K562 (cell line): ENCODE results near the gene ATL1. TPM values are rescaled to one million over a fixed set of nuclear protein-coding genes. Genes with fewer than 3 reads are reported as not detected.

Experiments used
- ARID3B ChIP-seq: fragments of 250-450 bp; sonication (Bioruptor Pico); IDR thresholded peaks from 2 replicates; pipeline ENCODE4 v1.4.0; 2020; ENCODE audit warnings: borderline replicate concordance
- E2F4 ChIP-seq: sonication (generic); formaldehyde crosslinking; IDR thresholded peaks from 2 replicates; pipeline ENCODE4 v1.8.0; 2022; ENCODE audit warnings: mild to moderate bottlenecking, low read depth, missing genetic modification reagents
- EWSR1 ChIP-seq: fragments of 450-650 bp; IDR thresholded peaks from 2 replicates; pipeline ENCODE4 v1.6.1; 2018; ENCODE audit warnings: borderline replicate concordance, mild to moderate bottlenecking, low read depth, moderate library complexity; ENCODE audit not compliant: partially characterized antibody
- MAFF ChIP-seq: IDR thresholded peaks from 2 replicates; pipeline ENCODE4 v1.6.1; 2012; ENCODE audit warnings: low read length, improper control_type of control experiment
- MLLT1 ChIP-seq, 2 experiments: fragments of 450-650 bp; IDR thresholded peaks; 2 replicates each; pipeline ENCODE4 v1.6.1; 2016
- PHB2 ChIP-seq: fragments of 450-650 bp; IDR thresholded peaks from 2 replicates; pipeline ENCODE4 v1.6.1; 2017; ENCODE audit warnings: low read depth
- SIRT6 ChIP-seq: IDR thresholded peaks from one replicate; pipeline ENCODE4 v1.6.1; 2012; ENCODE audit warnings: low read depth, mild to moderate bottlenecking, control low read depth, inconsistent platforms, low read length, moderate library complexity
- TCF7 ChIP-seq: sonication (generic); IDR thresholded peaks from 2 replicates; pipeline ENCODE4 v1.6.1; 2016; ENCODE audit warnings: antibody characterized with exemption, borderline replicate concordance
- ZNF311 ChIP-seq: fragments of 250-450 bp; sonication (Bioruptor Pico); IDR thresholded peaks from 2 replicates; pipeline ENCODE4 v1.4.0; 2020; ENCODE audit warnings: mild to moderate bottlenecking, moderate library complexity
- ZNF551 ChIP-seq: fragments of 250-450 bp; sonication (Bioruptor Pico); IDR thresholded peaks from 2 replicates; pipeline ENCODE4 v1.5.0; 2021; ENCODE audit warnings: mild to moderate bottlenecking, moderate library complexity
- polyA plus RNA-seq, 8 experiments: library from polyadenylated mRNA; depleted of rRNA in 4 of 8; stranded (reverse) in 5 of 8; unstranded in 3 of 8; fragments of >200 nt; fragmentation: Nextera tagmentation in 2 of 8; fragmentation: Illumina TruSeq in 1 of 8; extraction: Ambion mirVana in 2 of 8; extraction: Trizol in 1 of 8; gene quantifications; 2 replicates each; pipeline versions ENCODE4 v1.2.1 to v1.2.3, GENCODE V29; 2011 to 2014; ENCODE audit warnings: inconsistent platforms in 1 of 8, missing spikeins in 1 of 8
- small RNA-seq: library from RNA; depleted of rRNA; stranded (forward); fragments of <200 nt; gene quantifications from one replicate; pipeline ENCODE3, GENCODE V24; 2014
- total RNA-seq, 7 experiments: library from RNA; depleted of rRNA in 6 of 7; stranded (reverse); fragments of >200 nt in 6 of 7; fragmentation: Illumina TruSeq in 2 of 7; extraction: Trizol in 2 of 7; gene quantifications; 2 replicates each; pipeline versions ENCODE4 v1.2.1 to v1.2.3, GENCODE V29; 2011 to 2021; ENCODE audit warnings: low replicate concordance in 1 of 7

ATL1 gene
- total and polyA plus RNA-seq, 9 of the 15 experiments (the other 6 are each of a cell fraction or from before 2014, with no cell fraction given) = 0.04 to 0.16 (median 0.07) TPM; not detected in 4

- TF ChIP-seq ARID3B (CRISPR knock-in tag) (no peak), MAFF (no peak), TCF7 (no peak), E2F4 (CRISPR knock-in tag) (no peak), SIRT6 (no peak), PHB2 (no peak), MLLT1 (IDR thresholded peaks at IDR 0.05) (no peak), ZNF311 (no peak), EWSR1 (no peak), ZNF551 (CRISPR knock-in tag) (no peak)
These were observed 119.7 kb downstream of the ATL1 start (continued) for GRCh38 chr14:50679674-50680073.

Small RNA genes within 50 kb of the gene (small RNA-seq; reads per million reads assigned to genes)
- gene RN7SL452P = not detected
- gene SNRPGP1 = not detected

Other genes starting within 250 kb of the ATL1 start
- 14.4 and 16.1 TPM in 2 replicates for gene L2HGDH, start 247.9 kb upstream of the ATL1 start, total RNA-seq (2014; rRNA removed)
- gene L2HGDH, start 247.9 kb upstream of the ATL1 start, total RNA-seq (2014; rRNA removed; fragmentation: Illumina TruSeq; extraction: Trizol) = 10.5 TPM in 2 replicates
- 8.8 and 9.3 TPM in 2 replicates for gene L2HGDH, start 247.9 kb upstream of the ATL1 start, total RNA-seq (2015; rRNA removed; fragmentation: Illumina TruSeq; extraction: Trizol)
- 10.3 and 12.7 TPM in 2 replicates for gene L2HGDH, start 247.9 kb upstream of the ATL1 start, total RNA-seq (2021)
- gene L2HGDH, start 247.9 kb upstream of the ATL1 start, polyA plus RNA-seq (2011; rRNA removed) = 9.4 and 11.1 TPM in 2 replicates
- 10.1 TPM in 2 replicates for gene L2HGDH, start 247.9 kb upstream of the ATL1 start, polyA plus RNA-seq (2014; fragmentation: Illumina TruSeq; extraction: Trizol)
- gene L2HGDH, start 247.9 kb upstream of the ATL1 start, polyA plus RNA-seq (2014; fragmentation: Nextera tagmentation; extraction: Ambion mirVana) = 1 to 10 TPM; 1.7 to 2.1 TPM
- gene L2HGDH, start 247.9 kb upstream of the ATL1 start, polyA plus RNA-seq (2014; rRNA removed) = 11.8 and 12.0 TPM in 2 replicates
- gene DMAC2L, start 247.8 kb upstream of the ATL1 start, total RNA-seq (2014; rRNA removed) = 3.2 and 4.0 TPM in 2 replicates
- gene DMAC2L, start 247.8 kb upstream of the ATL1 start, total RNA-seq (2014; rRNA removed; fragmentation: Illumina TruSeq; extraction: Trizol) = 9.3 and 10.4 TPM in 2 replicates
- gene DMAC2L, start 247.8 kb upstream of the ATL1 start, total RNA-seq (2015; rRNA removed; fragmentation: Illumina TruSeq; extraction: Trizol) = 5.4 and 6.1 TPM in 2 replicates
- 9.2 and 9.9 TPM in 2 replicates for gene DMAC2L, start 247.8 kb upstream of the ATL1 start, total RNA-seq (2021)
- 14.6 and 15.4 TPM in 2 replicates for gene DMAC2L, start 247.8 kb upstream of the ATL1 start, polyA plus RNA-seq (2011; rRNA removed)
- gene DMAC2L, start 247.8 kb upstream of the ATL1 start, polyA plus RNA-seq (2014; fragmentation: Illumina TruSeq; extraction: Trizol) = 6.7 and 6.9 TPM in 2 replicates
- 10 to 100 TPM; 37.1 to 37.2 TPM for gene DMAC2L, start 247.8 kb upstream of the ATL1 start, polyA plus RNA-seq (2014; fragmentation: Nextera tagmentation; extraction: Ambion mirVana)
- gene DMAC2L, start 247.8 kb upstream of the ATL1 start, polyA plus RNA-seq (2014; rRNA removed) = 12.5 and 12.6 TPM in 2 replicates
- gene CDKL1, start 163.3 kb upstream of the ATL1 start, total RNA-seq (2014; rRNA removed) = 11.1 and 18.1 TPM in 2 replicates
- gene CDKL1, start 163.3 kb upstream of the ATL1 start, total RNA-seq (2014; rRNA removed; fragmentation: Illumina TruSeq; extraction: Trizol) = 6.2 and 8.5 TPM in 2 replicates
- gene CDKL1, start 163.3 kb upstream of the ATL1 start, total RNA-seq (2015; rRNA removed; fragmentation: Illumina TruSeq; extraction: Trizol) = 9.0 and 10.7 TPM in 2 replicates
- gene CDKL1, start 163.3 kb upstream of the ATL1 start, total RNA-seq (2021) = 7.3 and 7.5 TPM in 2 replicates
- gene CDKL1, start 163.3 kb upstream of the ATL1 start, polyA plus RNA-seq (2011; rRNA removed) = 9.3 and 11.5 TPM in 2 replicates
- 3.7 and 35.0 TPM in 2 replicates for gene CDKL1, start 163.3 kb upstream of the ATL1 start, polyA plus RNA-seq (2014; fragmentation: Illumina TruSeq; extraction: Trizol)
- gene CDKL1, start 163.3 kb upstream of the ATL1 start, polyA plus RNA-seq (2014; fragmentation: Nextera tagmentation; extraction: Ambion mirVana) = 1 to 10 TPM; 2.3 to 4.8 TPM
- gene CDKL1, start 163.3 kb upstream of the ATL1 start, polyA plus RNA-seq (2014; rRNA removed) = 4.4 and 6.9 TPM in 2 replicates
- 29.4 and 39.5 TPM in 2 replicates for gene MAP4K5, start 27.6 kb upstream of the ATL1 start, total RNA-seq (2014; rRNA removed)
- 18.0 and 18.4 TPM in 2 replicates for gene MAP4K5, start 27.6 kb upstream of the ATL1 start, total RNA-seq (2014; rRNA removed; fragmentation: Illumina TruSeq; extraction: Trizol)
- 17.2 and 18.1 TPM in 2 replicates for gene MAP4K5, start 27.6 kb upstream of the ATL1 start, total RNA-seq (2015; rRNA removed; fragmentation: Illumina TruSeq; extraction: Trizol)
- gene MAP4K5, start 27.6 kb upstream of the ATL1 start, total RNA-seq (2021) = 23.9 and 24.7 TPM in 2 replicates
- gene MAP4K5, start 27.6 kb upstream of the ATL1 start, polyA plus RNA-seq (2011; rRNA removed) = 12.2 and 14.4 TPM in 2 replicates
- 15.2 and 18.0 TPM in 2 replicates for gene MAP4K5, start 27.6 kb upstream of the ATL1 start, polyA plus RNA-seq (2014; fragmentation: Illumina TruSeq; extraction: Trizol)
- gene MAP4K5, start 27.6 kb upstream of the ATL1 start, polyA plus RNA-seq (2014; fragmentation: Nextera tagmentation; extraction: Ambion mirVana) = 1 to 10 TPM; 5.9 TPM
- gene MAP4K5, start 27.6 kb upstream of the ATL1 start, polyA plus RNA-seq (2014; rRNA removed) = 25.8 and 28.0 TPM in 2 replicates
- 14.8 and 17.6 TPM in 2 replicates for gene SAV1, start 108.2 kb downstream of the ATL1 start, total RNA-seq (2014; rRNA removed)
- gene SAV1, start 108.2 kb downstream of the ATL1 start, total RNA-seq (2014; rRNA removed; fragmentation: Illumina TruSeq; extraction: Trizol) = 17.5 and 20.7 TPM in 2 replicates
- 11.5 and 13.4 TPM in 2 replicates for gene SAV1, start 108.2 kb downstream of the ATL1 start, total RNA-seq (2015; rRNA removed; fragmentation: Illumina TruSeq; extraction: Trizol)
- gene SAV1, start 108.2 kb downstream of the ATL1 start, total RNA-seq (2021) = 16.4 and 17.6 TPM in 2 replicates
- gene SAV1, start 108.2 kb downstream of the ATL1 start, polyA plus RNA-seq (2011; rRNA removed) = 9.6 and 16.1 TPM in 2 replicates
- 13.9 and 18.1 TPM in 2 replicates for gene SAV1, start 108.2 kb downstream of the ATL1 start, polyA plus RNA-seq (2014; fragmentation: Illumina TruSeq; extraction: Trizol)
- 1 to 10 TPM; 6.5 to 6.9 TPM for gene SAV1, start 108.2 kb downstream of the ATL1 start, polyA plus RNA-seq (2014; fragmentation: Nextera tagmentation; extraction: Ambion mirVana)
- 13.2 and 15.3 TPM in 2 replicates for gene SAV1, start 108.2 kb downstream of the ATL1 start, polyA plus RNA-seq (2014; rRNA removed)